Measurements from ENCODE around the gene FAM53B.

The FAM53B gene

DNA sequence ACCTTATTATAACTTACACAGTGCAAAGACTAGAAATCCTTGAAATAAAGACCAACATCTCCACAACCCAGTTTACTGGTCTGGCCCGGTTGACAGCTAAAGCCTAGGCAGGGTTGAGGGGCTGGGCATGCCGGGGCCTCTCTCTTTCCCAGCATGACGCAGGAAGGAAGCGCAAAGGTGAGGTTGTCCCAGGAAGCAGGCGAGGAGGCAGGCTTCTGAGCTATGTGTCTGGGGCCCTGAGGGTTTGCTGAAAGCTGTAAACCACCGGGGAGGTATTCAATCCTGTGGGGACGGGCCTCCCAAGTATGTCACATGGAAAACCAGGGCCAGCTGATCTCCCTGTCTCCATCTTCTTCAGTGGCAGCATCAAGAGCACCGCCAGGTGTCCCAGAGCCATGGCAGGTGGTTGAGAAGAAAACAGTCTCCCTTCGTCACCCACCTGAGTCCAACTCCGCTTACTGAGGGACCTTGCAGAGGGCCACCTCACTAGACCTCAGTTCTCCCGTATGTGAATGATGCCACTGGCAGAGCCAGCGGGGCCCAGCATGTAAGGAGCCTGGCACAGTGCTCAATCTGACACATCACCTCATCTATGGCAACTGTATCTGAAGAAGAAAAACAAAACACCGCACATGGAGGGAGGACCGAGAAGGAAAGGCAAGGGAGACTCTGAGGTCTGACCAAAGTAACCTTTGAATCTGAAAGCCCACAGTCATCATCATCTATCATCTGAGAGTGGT is 49.5 kb downstream of the FAM53B start:
- DNase-seq: no peak

DNA sequence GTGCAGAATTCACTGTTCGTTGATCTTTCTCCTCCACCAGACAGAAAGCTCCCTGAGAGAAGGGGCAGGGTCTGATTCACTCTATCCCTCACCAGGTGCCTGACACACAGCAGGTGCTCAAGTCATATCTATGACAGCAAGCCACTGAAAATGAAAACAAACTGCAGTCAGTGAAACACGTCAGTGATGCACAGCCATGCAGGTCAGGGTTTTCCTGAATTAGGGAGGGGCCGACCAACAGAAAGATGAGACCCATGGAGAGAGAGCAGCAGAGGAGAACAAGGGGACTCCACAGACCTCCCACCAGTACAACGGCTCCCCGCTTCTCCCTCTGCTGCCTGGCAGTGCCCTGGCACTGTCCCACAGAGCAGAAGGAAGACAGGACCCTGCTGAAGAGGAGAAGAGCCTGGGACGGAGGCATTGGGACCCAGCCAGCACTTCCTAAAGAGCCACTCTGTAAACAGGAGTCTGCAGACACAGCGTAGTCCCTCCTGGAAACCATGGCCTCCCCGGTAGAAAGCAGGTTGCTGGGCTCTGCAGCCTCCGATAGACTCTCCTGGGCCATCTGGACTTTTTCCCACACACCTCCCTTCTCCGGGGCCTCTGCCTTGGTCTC is 50.3 kb downstream of the FAM53B start:
- no peak for DNase-seq

DNA sequence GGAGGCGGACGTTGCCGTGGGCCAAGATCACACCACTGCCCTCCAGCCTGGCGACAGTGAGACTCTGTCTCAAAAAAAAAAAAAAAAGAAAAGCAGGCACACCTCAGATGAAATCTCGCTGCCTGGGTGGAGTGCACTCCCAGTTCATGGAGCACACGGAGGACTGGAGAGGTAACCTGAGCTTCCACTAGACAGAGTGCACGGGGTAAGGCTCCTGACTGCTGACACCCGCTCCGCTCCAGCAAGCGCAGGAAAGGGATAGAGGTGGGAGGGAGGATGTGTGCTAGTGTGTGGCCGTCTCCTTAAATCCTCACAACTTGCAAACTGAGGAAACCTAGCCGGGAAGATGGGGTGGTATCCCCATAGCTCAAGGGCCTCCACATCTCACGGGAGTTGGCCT is 50.8 kb downstream of the FAM53B start:
- no peak for DNase-seq

DNA sequence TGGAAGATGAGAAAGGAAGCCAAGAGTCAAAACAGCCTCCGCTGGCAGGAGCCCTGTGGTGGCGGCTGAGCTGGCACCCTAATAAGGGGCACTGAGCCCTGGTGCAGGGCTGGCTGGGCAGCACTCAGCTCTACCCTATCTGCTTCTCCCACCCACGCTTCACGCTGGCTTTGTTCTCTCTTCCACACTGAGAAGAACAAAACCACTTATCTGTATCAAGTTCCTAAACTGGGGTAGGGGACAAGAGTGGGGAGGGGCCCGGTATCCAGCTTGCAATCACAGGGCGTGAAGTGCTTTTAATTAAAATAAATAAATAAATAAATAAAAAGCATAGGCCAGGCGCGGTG is 52.1 kb downstream of the FAM53B start:
- no peak for DNase-seq

DNA sequence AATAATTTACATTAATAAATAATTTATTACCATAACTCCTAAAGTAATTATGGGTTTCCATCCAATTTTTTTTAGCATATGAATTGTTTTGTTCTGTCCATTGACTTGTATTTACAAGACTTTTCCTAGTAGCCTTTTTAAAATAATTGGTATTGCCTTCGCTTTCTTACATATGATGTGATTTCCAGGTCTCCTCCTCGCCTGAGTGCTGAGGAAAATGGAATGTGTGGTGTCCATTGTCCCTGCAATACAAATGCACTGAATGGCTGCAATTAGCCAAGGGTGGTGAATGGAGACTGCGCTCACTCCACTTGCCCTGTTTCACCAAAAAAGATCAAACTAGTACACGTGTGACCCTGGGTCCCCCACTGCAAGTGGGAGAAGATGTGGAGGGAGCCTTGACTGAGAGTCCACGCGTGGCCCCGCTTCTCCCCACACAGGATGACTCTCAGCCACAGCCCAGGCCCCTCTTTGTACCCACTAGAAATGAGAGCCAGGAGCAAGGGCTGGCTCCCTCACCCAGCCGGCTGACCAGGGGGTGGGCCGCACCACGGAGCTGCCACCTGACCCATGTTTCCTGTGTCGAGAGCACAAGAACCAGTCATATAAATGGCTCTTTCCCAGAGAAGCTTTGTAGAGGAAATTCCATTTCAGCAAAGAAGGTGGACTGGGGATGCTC is 52.6 kb downstream of the FAM53B start:
- no peak for DNase-seq

DNA sequence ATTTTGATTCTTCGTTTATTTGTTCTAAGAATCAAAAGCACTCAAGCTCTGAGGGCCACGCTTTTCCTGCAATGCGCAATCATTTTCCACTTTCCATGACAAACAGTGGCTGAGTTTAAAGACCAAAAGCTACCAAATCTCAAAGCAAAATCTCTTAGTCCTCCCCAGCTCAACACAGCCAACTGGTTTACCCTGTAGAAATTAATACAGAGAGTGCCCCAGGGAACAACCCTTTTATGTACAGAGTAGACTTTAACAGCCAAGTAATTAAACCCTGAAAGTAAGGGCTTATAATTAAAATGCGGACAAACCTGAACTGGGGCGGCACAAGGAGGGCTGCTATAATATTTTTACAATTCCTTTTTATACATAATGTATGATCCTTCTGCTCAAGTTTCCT is 53.2 kb downstream of the FAM53B start:
- no peak for DNase-seq

DNA sequence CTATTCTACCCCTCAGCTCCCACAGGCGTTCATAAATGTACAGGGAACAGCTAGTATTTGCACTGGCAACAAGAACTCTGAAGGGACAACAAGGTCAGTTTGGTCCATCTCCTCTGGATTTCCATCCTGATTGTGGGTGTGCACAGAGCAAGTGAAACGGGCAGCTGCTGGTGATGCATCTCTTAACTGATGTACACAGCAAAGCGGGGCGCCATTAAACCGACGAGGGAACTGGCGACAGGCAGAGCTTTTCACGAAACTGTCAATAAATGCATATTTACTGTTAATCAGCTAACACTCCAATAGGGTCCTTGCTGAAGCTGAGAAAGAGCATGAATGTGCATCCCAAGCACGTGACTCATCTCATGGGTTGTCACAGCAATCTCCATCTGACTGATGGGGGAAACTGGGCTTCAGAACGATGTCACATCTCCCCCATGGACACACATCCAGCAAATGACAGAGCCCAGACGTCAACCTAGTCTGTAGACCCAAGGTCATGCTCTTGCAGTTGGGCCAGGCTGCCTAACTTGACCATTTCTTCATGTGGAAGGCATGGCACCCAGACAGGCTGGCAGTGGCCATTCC is 54.2 kb downstream of the FAM53B start:
- no peak for DNase-seq

DNA sequence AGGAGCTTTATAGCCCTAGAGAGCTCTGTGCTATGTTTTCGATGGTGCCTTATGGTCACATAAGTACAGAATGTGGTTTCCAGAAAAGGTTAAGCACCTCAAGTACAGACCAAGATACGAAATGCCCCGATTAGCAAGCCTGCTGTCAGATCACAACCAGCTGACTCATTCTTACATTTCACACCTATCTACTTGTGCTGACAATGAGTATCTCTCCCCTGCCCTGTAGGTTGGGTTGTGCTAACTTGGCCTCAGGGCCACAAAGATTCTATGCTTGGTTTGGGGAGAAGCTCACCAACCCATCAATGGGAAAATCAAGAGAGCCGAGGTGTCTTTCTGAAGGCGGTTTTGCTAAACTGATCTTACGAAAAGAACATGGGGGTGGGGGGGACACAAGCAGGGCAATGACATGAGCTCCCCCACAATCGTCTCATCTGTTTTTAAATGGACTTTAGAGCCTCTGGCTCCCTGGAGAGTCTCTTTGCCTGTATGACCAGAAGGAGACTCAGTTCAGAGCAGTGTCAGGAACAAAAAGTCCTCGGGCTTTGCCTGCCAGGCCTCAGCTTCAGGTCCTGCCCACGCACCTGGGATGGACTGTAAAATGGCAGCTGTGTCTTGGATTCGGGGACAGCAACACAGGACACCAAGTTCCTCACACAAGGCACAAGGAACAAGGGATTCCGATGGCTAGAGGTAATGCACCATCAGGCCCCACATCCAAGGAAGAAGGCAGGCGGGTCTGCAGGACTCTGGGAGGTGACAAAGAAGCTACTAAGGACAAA is 55.1 kb downstream of the FAM53B start:
- no peak for DNase-seq

DNA sequence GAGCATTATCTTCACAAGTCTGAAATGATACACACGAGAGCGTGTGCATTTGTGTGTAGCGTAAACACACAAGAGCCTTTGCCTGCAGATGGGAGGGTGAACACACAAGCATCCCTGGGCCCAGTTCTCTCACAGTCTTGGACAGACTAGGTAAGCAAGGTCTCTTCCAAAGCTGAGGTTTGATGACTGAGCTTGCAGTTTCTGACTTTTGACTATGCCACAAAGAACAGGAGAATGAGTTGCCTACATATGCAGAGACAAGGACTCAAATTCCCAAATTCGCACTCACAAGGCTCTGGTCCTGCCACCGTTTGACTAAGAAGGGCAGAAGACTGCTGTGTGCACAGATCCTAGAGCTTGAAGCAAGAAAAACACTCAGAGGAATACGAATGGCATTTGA is 55.8 kb downstream of the FAM53B start:
- DNase-seq: no peak

DNA sequence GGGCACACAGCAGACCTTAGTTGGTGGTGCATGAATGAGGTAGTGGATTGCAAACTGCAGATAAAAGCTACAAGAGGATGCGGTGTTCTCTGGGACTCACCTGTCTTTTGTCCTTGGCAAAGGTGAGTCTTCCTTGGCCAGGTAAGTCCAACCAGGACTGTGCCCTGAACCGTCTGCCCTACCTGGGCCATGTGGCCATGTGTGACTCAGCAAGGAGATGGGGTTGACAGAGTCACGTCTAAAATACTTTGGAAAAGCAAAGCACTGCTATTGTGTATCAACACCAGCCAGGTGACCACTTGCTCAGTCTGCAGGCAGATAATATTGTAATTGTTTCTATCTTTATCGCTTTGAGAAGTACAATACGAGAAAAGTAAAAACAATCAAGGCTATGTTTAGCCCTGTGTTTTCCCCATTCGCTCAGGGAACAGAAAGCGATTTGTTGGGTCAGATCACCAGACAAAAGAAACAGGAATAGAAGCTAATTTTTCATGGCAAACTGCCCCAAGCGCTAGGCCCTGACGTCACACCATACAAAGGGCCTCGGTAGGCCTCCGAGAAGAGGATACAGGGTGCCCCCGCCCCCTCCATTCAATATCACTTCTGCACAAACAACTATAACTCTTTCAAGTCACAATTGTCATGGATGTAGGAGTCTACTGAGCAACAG is 57.3 kb downstream of the FAM53B start:
- no peak for DNase-seq

DNA sequence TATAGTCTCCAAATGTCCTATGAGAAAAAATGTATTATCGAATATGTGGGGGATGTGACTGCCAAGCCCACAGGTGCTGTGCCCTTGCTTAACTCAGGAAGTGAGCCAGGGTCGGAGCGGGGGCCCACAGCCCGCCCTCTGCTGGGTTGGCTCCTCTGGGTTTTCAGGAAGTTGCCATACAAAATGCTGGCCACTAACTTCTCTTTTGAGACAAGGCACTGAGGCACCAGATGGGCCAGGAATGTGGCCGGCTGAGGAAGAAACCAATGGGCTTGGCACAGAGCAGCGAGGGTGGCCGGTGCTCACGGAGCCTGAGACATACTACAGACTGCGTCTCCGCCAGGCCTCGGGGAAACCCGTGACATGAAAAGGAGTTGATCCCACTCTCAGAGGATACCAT is 58.9 kb downstream of the FAM53B start:
- no peak for DNase-seq

DNA sequence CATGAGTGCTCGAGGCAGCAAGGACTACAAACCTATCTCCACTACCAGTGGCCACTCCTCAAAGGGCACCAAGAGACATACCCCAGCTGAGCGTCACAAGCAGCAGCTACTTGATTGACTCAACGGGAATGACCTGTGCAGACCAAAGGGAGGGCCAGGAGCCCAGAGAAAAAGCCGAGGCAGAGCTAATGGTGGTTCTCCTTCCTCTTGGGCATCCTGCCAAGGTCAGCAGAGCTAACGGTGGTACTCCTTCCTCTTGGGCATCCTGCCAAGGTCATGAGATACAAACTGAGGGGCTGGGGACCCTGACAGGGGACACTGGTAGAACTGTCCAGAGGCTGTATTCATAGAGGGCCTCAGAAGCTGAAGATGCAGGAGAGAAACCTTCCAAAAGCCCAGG is 60.4 kb downstream of the FAM53B start:
- no peak for DNase-seq

DNA sequence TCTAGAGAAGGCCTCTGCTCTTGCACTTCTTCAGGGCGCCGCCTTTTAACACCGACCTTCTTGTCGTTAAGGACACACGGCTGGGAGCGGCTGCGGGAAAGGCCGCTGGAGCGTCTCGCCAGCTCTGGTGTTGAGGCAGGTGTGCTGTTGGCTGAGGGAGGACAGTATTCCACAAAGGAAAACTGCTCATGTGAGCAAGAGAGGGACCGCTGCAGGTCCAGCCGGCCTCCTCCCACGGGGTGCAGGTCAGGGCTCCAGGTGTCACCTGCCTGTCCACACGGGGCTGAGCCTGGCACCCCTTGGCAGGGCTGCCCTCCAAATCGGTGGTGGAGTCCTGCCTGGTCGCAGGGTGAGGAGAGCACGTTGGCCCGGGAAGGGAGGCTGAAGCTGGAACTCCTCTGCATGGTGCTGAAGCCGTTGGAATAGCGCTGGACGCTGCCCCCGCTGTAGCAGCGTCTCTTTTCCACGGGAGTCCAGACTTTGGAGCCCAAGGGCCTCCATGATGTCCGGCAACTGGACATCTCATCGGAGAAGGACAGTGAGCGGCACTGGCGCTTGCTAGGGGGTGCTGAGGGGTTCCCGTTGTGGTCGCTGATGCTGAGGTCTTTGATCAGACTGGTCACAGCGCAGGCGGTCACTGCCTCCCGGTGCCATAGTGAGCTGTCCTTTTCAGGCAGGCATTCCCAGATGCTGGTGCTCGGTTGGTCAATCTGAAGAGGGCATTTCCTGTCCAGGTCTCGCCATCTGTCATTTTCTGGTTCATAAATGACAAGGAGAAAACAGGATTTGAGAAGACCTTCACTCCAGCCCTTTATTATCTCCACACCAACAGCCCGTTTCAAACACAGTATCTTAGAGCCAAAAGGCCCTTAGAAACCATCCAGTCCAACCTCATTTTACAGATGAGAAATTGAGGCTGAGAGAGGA is 62.3 kb downstream of the FAM53B start:
- DNase-seq: no peak

DNA sequence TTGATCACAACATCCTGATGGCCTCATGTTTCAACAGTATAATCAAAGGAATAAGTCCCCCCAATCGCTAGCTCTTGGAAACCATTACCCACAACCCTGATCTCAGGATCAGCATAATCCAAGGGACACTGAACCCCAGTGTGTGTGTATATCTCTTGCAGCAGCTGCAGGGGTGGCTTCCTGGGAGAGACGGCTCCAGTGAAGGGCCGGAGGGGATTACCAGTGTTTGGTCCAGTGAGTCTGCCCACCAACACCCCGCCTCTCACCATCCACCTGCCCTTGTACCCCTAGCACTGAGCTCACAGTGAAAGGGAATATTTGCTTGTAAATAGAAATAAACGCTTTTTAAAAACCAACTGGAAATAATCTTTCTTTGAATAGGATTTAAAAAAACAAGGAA is 63.1 kb downstream of the FAM53B start:
- no peak for DNase-seq

DNA sequence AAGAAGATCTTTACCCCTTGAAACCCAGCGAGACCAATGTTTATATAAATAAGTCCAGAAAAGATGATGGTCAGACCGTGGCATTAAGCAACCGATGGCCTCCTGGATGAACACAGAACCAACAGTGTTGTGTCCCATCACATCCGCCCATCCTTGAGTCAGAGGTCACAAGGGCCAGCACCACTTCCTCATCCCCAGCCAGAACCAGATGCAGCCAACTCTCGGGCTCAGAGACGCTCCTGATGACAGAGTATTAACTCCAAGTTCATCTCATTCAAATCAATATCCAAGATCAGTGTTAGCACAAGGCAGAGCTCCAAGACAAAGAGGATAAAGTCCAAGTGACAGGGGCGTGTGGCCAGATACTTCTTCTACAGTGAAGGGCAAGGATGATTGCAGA is 63.5 kb downstream of the FAM53B start:
- DNase-seq: no peak

DNA sequence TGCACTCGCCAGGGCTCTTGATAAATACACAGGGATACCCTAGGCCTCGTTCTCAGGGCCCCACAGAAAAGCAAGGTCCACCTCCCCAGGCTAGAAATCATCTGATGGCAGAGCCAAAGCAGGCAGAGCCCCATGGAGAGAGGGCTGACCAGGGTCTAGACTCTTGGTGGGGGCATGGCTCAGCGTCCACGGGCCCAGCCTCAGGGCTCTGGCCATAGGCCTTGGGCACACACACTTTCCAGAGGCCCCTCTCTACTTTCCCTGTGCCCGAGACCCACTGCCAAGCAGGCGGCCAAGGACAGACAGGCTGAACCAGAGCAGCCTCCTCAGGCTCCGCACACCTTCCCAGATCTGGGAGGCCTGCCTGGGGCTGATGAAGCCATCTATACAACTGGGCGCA is 64.8 kb downstream of the FAM53B start:
- no peak for DNase-seq

DNA sequence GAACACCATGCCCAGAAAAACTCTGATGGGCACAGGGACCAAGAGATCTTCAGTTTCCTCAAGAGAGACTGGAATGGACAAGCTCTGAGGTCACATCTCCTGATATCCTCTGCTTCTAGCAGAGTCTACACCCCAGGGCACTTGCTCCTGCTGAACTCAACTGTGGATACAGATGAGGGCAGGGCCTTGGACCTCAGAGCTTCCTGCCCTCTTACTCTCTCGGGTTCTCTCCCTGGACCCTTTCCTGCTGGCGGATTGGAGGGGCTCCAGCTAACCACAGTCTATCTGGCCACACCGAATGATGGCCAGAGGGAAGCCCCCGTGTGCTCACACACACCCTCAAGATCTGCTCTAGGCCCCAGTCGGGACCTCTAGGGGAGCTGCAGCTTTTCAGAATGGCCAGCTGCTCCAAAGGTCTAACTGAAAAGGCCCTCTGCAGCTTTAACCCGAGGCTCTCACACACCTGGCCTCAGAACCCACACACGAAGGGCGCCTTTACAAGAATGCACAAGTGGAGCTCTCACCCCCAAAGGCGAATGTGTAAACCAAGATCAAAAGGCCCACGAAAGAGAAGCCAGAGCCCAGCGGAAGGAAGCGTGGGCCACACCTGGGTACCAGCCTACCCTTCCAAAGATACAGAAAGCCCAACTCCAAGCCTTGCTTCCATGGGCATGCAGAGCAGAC is 65.5 kb downstream of the FAM53B start:
- DNase-seq: no peak

DNA sequence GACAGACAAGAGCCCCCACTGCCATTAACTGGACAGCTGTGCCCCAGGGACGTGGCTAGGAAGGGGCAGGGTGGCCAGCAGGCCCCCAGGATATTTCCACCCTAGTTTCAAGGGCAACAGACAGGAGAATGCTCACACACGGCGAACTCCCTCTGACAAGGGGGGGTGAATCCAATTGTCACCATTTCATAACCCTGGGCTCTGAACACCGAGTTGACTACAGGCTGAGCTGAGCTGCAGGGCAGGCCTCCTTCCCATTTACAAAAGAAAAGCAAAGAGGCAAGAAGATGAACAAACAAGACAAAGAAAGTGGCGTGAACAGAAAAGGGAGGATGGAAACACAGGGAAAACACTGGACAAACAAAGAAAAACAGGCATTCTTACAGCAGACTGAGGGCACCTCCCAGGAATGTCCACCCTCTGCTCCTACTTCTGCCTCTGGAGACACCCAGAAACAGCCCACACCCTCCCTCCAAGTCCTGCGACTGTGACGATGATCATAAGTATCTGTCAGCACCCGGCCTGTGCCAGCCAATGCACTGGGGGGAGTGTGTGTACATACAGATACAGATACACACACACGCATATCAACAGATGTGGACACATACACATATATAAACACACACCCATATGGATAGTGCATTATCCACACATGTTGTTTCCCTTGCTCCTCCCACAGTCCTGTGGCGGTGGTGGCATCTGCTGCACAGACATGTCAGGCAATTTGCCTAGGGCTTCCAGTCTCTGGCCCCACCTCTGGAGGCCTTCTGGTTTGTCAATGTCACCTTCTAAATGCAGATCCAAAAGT is 66.2 kb downstream of the FAM53B start:
- no peak for DNase-seq

DNA sequence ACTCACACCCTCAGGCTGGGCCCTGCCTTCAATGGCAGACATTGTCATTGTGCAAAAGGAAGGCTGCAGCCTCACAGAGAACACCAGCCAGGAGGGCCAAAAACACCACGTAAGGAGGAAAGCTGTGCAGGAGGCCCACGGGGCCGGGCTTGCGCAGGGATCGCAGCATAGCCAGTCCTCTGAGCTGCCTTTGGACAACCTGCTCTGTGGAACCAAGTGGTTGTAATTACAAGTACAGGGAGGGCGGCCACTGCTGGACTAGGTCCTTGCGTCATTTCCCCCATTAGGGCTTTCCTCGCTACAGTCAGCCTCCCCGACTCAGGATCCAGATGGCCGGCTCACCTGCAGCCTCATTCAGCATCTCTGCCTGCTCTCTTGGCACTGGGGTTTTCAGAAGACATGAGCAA is 66.9 kb downstream of the FAM53B start:
- no peak for DNase-seq

DNA sequence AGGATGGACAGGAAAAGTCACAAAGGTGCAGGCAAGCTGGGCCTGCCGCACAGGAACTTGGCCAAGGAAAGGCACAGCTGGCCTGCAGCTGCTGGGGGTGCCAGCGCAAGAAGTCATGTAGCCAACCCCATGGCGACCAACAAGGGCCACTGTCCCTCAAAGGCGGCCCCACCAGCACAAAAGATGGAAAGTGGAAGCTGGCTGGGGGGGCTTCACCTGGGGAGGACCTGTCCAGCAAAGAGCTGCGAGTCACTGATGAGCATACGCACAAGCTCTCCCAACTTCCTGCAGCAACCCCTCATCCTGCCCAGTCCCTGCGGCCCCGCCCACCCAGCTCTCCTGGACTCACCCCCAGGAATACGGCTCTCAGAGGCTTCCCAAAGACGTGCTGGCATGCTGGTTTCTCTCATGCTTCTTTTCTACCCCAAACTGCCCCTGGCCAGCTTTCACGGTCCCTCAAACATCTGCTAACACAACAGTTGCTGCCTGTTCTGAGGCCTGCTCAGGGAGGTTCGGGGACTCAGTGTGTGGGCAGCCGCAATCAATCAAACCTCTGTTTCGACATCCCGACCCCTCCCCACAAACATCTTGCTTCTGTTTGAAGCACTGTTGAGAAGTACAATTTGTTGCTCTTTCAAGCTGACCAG is 67.6 kb downstream of the FAM53B start:
- DNase-seq: no peak

Measured in DMS 273 treated with DMSO at 0.1 percent for 48 hours (cell line).